ENCODE results near the gene NCOA7. TPM values are rescaled to one million over a fixed set of nuclear protein-coding genes. Genes with fewer than 3 reads are reported as not detected.
A peak's percentile ranks its signal among the peaks of the same experiment; 100 is the strongest.

The NCOA7 gene
- total RNA-seq, 1 experiment from 2014 or later: 67.9 TPM

DNA sequence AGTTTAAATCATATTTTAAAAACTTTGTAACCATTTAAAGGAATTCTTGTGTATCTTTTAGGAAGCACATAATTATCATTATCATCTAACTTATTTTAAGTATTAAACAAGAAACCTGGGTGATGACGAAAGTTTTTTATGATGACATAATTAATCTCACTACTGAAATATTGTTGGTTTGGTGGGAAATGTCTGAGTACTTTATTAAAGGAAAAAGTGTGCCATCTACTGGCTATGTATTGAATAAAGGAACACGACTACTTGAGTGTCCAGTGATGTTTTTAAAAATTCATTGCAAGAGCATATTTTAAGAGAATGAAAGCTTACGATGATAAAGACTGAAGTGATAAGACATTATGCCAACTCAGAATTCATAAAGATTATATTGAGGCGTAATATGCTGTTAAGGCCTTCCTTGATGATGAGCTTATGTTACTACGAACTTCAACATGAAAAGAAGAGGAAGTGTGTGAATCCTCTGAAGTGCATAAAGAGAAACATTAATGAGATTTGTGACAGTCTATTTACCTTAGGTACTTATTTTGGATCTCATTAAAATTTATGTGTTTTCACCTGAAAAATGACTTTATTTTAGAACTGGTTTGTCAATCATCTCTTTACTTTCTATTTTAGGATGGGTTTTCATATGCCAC lies 183.6 kb downstream of the NCOA7 start:
- Histone ChIP-seq H3K27me3 (replicated peaks; ENCODE audit: control insufficient read depth, insufficient read depth, low read length) (no peaks in the 10 kb centered on the region), H3K36me3 (ENCODE audit: control insufficient read depth, insufficient read depth, low read length) (no peaks in the 10 kb centered on the region), H3K9me3 (no peaks in the 10 kb centered on the region), H3K4me1 (no peaks in the 10 kb centered on the region), H3K4me3 (ENCODE audit: low read depth, low read length) (no peak overlapping the region)
- H3K9me3 Mint-ChIP-seq (ENCODE audit: unreplicated experiment): no peaks in the 10 kb centered on the region
- TF ChIP-seq, protein P1, sequence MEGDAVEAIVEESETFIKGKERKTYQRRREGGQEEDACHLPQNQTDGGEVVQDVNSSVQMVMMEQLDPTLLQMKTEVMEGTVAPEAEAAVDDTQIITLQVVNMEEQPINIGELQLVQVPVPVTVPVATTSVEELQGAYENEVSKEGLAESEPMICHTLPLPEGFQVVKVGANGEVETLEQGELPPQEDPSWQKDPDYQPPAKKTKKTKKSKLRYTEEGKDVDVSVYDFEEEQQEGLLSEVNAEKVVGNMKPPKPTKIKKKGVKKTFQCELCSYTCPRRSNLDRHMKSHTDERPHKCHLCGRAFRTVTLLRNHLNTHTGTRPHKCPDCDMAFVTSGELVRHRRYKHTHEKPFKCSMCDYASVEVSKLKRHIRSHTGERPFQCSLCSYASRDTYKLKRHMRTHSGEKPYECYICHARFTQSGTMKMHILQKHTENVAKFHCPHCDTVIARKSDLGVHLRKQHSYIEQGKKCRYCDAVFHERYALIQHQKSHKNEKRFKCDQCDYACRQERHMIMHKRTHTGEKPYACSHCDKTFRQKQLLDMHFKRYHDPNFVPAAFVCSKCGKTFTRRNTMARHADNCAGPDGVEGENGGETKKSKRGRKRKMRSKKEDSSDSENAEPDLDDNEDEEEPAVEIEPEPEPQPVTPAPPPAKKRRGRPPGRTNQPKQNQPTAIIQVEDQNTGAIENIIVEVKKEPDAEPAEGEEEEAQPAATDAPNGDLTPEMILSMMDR (IDR thresholded peaks at IDR 0.05; ENCODE audit: insufficient read depth in 1 of 2, low read depth in 1 of 2, low read length in 1 of 2, severe bottlenecking in 1 of 2, unreplicated experiment in 1 of 2): peak; percentile 41 to 44
- DNase-seq: peak in 1 of 2 experiments; percentile 41
- BruUV-seq (replicated peaks): no TSS peak
- H3K27ac Mint-ChIP-seq (ENCODE audit: unreplicated experiment): no peak overlapping the region
- H3K36me3 Mint-ChIP-seq (ENCODE audit: insufficient read depth, unreplicated experiment): peaks cover 5% of the 10 kb centered on the region
- intact Hi-C loops (cut with micrococcal nuclease; ENCODE audit: unreplicated experiment): loop anchor here (1.0 to 5.0 kb wide), 4 partner anchors 18 to 660 kb away; partner anchors contain the start of gene HINT3
- no peak overlapping the region for H3K4me3 Mint-ChIP-seq (ENCODE audit: unreplicated experiment)
- no peaks in the 10 kb centered on the region for H3K4me1 Mint-ChIP-seq (ENCODE audit: low read depth, unreplicated experiment)
- POLR2A ChIA-PET: no interaction called here
- H3K27me3 Mint-ChIP-seq (ENCODE audit: insufficient read depth, unreplicated experiment): no peaks in the 10 kb centered on the region
- CTCF ChIA-PET: interaction anchor here (0.6 to 1.4 kb wide), 8 partner anchors 12 to 193 kb away, joined by 3 to 6 read pairs (median 3); partner anchors contain the start of genes NCOA7 and TRMT11

DNA sequence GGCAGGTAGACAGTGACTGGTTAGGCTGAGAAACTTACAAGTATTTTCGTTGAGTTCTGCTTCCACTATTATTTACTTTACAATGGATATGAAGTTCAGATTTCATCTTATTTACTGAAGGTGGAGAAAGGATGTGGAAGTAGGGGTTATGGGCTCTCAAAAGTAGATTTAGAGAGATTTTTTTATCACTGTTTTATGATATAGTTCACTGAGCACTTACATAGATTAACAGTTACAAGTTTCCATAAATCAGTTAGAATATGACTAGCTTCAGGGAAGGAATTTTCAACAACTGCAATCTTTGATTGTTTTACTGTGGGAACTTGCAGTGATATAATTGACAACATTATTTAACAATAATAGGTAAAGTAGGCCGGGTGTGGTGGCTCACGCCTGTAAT lies 188.3 kb downstream of the NCOA7 start:
- no TSS peak for BruUV-seq (replicated peaks)
- intact Hi-C loops (cut with micrococcal nuclease; ENCODE audit: unreplicated experiment): no loop called here

More for the DNA sequence above, 188.3 kb downstream of the NCOA7 start:
- H3K36me3 Mint-ChIP-seq (ENCODE audit: insufficient read depth, unreplicated experiment): peaks cover 5% of the 10 kb centered on the region
- H3K4me1 ChIP-seq: 0 out of 2 replicates have a peak, but pooled peaks cover 4% of the 10 kb centered on the region
- H3K27me3 Mint-ChIP-seq (ENCODE audit: insufficient read depth, unreplicated experiment): no peaks in the 10 kb centered on the region
- no peaks in the 10 kb centered on the region for H3K9me3 ChIP-seq
- no peak for DNase-seq
- no peak overlapping the region for H3K4me3 ChIP-seq (ENCODE audit: low read depth, low read length)
- no peak overlapping the region for H3K27ac Mint-ChIP-seq (ENCODE audit: unreplicated experiment)
- TF ChIP-seq, protein P1 (IDR thresholded peaks at IDR 0.05; ENCODE audit: insufficient read depth in 1 of 2, low read depth in 1 of 2, low read length in 1 of 2, severe bottlenecking in 1 of 2, unreplicated experiment in 1 of 2): no peak
- no peaks in the 10 kb centered on the region for H3K27me3 ChIP-seq (replicated peaks; ENCODE audit: control insufficient read depth, insufficient read depth, low read length)
- no peaks in the 10 kb centered on the region for H3K36me3 ChIP-seq (ENCODE audit: control insufficient read depth, insufficient read depth, low read length)
- no peaks in the 10 kb centered on the region for H3K9me3 Mint-ChIP-seq (ENCODE audit: unreplicated experiment)
- ChIA-PET CTCF (no interaction called here), POLR2A (interaction anchor here (0.6 kb wide), 1 partner anchor 1274 kb away, joined by 3 read pairs; no protein-coding TSS in a partner anchor)
- no peaks in the 10 kb centered on the region for H3K4me1 Mint-ChIP-seq (ENCODE audit: low read depth, unreplicated experiment)
- no peak overlapping the region for H3K4me3 Mint-ChIP-seq (ENCODE audit: unreplicated experiment)

Other genes with a start within 250 kb of the NCOA7 start
- 0.12 TPM in 1 of 2 replicates, not detected in the other for gene HEY2, start 41.3 kb upstream of the NCOA7 start, total RNA-seq (2022)
- 20.2 and 24.6 TPM in 2 replicates for gene HINT3, start 165.8 kb downstream of the NCOA7 start, total RNA-seq (2022)
- 31.5 and 36.7 TPM in 2 replicates for gene TRMT11, start 195.6 kb downstream of the NCOA7 start, total RNA-seq (2022)

All from Caco-2 (cell line).